GM18520 (cell line): ENCODE measurements around the gene POU2F3.

ENCODE experiments used
- ATAC-seq: cut with Tn5 transposase; IDR thresholded peaks from one replicate; pipeline ENCODE4 v1.9.1; 2021; ENCODE audit not compliant: unreplicated experiment

POU2F3 gene

DNA sequence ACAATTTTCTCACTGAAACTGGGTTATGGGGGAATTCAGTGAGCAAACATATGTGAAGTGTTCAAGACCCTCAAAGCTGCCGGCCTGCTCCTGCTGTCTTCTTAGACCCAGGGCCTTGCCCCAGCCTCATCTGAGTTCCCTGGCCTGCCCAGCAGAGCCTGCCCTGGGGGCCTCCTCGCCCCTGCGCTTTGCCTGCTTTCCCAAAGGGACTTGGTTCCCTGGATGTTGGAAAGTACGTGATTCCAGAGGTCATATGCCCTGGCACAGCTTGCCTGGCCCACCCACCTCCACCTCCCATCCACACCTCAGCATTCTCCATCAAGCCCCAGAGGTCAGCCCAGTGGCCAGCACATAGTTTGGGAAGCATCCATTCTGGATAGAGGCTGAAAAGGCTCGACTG, 13.7 kb upstream of the POU2F3 start:
- no peak for ATAC-seq

- no peak for ATAC-seq
These were observed 13.2 kb upstream of the POU2F3 start for GRCh38 chr11:120226714-120227113.

DNA sequence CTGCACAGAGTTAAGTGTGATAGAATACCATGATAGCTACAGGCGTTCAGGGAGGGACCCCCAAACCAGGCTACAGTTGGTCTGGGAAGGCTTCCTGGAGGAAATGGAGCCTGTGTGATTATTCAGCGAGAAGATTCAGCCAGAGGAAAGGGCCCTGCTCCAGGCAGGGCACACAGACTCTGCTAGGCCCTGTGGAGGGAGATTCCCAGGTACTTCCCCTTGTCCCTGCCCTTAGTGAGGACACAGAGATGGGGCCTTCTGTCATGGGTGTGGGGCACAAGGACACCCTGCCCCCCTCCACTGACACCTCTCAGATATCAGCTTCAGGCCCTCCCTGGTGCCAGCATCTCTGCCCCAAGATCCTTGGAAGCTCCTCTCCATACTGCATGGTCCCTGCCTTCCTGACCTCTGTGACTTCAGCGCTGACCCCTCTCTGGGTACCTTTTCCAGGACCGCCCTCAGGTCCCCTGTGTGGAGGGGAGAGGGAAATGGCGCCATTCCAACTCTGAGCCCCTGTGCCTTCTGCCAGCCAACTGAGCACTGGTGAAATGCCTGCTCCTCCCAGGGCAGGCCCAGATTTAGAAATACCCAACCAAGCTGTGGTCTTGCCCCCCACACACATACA, 12.6 kb upstream of the POU2F3 start:
- no peak for ATAC-seq

- ATAC-seq = no peak
These were observed 11.1 kb upstream of the POU2F3 start for GRCh38 chr11:120228794-120229384.

DNA sequence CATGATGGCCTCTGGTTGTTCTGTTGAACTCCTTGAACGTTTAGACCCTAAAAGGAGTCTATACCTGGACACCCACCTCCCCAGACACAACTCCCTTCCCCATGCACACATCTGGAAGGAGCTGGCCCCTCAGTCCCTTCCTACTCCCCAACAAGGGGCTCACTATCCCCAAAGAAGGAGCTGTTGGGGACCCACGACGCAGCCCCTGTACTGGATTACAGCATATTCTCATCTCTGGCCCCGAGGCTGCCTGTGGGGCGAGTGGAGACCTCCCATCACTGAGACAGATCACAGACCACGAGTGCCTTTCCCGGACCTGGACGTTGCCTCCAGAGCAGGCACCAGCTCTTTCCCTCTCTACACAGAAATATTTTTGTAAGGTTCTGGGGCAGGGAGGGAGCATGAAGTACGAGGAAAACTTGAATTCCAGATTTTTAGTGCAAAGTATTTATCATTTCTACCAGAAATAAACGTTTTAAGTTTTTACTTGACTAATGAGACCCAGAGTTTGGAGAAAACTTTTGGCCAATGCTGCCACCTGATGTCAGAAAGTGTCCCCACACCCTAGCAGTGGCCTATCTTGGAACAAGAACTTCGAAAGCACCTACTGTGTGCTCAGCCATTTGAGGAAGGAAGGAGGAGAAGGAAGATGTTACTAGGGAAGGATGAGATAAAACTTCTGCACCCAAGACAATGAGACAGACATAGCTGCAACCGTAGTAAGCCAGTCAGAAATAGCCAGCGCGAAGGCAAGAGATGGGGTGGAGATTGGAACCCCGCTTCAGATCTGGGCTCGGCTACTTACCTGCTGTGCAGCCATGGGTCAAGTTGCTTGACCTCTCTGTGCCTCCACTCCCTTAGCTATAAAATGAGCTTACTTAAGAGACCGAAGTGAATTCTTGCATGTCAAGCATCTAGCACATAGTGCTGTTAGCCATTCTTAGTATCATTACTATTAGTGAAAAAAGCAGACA, 10.2 kb upstream of the POU2F3 start:
- ATAC-seq = no peak

GRCh38 chr11:120230433-120231071, 9.4 kb upstream of the POU2F3 start:
- ATAC-seq = no peak

GRCh38 chr11:120231963-120232362, 8.0 kb upstream of the POU2F3 start:
- ATAC-seq = no peak

GRCh38 chr11:120233207-120233803, 6.6 kb upstream of the POU2F3 start:
- no peak for ATAC-seq

DNA sequence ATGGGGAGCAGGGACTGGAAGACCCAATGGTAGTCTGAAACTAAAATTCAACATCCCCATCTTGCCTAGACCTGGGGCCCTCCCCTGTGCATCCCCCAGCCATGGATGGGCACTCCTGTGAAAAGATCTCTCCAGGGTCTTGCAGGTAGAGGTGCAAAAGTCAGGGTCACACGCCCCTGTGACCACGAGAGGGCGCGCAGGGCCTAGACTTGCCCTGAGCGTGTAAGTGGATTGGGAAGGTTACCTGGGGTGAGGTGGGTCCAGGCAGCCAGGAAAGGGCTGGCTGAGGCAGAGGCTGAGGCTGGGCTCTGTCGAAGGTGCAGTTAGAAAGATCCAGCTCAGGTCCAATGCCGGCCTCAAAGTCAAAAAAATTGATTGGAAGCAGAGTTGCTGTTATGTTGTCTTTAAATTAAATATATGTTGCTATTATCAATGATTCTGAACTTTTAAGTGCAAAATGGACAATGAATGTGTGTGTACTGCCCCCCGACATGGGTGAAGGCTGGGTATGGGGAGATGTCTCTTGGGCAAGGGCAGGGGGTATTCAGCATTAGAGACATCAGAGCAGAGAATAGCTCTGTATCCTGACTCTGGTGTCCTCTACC, 4.8 kb upstream of the POU2F3 start:
- no peak for ATAC-seq

DNA sequence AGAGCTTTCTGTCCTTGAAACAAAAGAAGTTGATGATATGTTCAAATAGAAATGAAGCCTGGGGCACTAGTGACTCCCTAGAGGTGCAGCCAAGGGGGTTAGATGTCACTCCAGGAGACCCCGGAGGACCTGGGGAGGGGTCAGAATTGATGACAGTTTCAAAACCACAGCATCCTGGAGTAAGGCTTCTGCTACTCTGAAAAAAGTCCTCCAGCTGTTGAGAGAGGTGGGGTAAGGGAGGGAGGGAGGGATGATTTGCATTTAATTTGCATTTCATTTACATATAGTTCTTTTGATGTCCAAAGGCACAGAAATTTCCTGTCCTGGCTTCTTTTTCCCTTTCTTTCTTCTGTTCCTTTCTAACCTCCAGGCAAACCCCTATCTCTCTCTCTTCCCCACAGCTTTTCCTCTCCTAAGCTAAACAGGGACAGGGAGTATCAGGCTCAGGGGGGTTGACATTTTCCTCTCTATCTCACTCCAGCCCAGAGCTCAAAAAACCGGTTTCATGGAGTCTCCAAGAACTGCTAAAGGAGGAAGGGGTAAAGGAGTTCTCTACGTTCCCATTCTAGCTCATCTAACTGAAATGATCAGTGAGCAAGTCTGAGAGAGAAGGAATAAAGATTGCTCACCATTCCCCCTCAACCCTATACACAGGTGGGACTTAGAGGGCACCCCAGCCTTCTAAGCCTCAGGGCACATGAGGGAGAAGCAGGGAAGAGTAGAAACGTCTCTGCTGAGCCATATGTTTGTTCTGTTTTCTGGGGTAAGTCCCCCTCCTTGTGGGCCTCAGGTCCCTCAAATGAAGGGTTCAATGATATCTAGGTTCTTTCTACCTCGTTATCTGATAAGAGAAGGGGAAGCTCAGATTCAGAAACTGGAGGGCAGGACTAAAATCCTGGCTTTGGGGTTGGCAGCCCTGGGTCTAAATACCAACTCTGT, 3.5 kb upstream of the POU2F3 start:
- ATAC-seq = no peak

DNA sequence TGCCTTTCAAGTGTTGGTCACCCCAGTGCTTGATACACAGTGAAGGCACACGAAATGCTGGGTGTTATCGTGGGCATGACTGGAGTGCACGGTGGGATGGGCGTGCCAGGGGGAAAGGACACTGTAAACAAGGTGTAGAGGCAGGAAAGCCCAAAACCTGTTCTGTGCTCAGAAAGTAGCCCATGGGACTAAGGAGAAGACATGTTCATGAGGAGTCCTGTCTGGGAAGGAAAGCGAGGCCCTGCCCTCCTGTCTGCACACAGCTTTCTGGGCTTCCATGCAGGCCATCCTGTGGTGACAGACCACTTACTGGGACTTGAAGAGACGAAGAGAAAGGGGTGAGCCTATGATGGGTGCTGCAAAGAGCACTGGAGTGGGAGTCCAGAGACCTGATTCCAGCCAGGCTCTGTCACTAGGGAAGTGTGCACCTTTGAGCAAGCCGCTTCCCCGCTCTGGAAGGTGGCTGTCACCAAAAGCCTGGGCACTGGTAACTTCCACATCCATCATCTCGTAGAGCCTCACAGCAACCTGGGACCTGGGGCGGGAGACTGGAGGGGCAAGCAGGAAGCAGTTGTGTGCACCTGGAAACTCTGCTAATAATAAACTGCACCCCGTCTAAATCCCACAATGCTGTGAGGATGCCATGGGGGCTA, 846 bp upstream of the POU2F3 start:
- no peak for ATAC-seq

GRCh38 chr11:120240866-120241265, 926 bp downstream of the POU2F3 start:
- ATAC-seq = no peak

DNA sequence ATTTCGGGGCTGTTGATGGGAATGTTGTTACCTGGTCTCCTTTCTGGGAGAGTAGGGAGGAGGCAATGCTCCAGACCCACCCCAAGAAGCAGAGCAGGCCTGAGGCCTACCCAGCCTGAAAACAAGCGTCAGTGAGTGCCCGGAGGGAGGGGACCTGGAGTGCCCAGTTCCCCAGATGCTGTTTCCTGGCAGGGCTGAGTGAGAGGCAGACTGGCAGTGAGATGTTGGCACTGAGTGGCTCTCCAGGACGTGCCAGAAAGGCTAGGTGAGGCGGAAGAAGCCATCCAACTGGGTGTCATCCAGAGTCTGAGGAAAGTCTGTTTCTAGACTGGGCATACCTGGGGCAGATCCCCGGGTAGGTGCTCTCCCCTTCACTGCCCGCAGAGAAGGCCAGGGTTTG, 1.3 kb downstream of the POU2F3 start:
- ATAC-seq = no peak

DNA sequence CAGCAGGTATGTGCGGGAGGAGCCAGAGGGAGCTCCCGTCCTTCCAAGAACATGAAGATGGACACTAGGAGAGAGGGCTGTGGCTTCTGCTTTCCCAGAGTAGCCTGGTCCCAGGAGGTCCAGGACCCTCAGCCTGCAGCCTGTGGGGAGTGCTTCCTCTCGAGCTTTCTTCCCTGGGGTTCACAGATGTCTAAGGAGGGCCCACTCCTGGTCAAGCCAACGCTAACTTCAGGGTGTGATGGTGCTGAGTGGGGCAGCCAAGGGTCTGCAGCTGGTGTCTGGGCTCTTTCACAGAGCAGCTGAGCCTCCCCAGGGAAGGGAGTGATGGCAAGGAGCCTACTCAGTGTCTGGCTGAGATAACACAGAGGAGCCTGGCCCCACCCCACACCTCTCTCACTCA, 3.3 kb downstream of the POU2F3 start:
- ATAC-seq = no peak

DNA sequence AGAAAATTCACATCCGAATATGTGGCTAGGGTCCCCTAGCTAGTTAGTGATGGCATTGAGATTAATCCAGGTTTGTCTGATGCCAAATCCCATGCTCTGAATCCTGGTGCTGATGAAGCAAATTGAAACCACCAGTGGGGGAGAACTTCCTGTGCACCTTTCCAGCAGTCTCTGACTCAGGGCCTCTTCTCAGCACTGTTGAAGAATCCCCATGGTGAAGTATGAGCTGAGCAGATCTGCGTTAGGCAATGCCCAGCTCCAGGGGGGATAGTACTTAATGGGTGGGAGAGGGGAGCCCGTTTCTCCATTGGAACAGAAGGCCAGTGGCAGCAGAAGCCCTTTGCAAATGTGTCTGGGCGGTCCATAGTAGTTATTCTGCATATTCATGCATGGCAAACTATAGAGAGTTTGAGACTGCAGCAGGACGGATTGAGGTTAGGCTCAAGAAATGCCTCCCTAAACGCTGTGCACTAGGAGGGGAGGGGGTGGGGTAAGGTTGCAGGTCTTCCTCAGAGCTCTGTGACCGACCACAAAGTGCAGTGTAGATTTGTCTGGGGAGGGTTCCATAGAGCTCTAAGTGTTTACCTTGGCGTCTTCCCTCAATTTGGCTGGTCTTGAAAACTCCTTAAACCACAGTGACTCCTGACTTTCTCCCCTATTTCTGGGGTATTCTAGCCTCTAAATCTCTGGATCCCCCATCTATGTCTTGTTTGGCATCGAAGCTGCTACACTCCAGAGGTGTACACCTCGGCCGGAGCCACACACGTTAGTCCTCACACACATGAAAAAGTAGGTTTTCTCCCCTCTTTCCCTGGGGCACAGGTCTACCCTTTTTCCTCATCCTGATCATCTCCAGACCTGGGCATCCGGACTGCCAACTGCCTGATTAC, 4.8 kb downstream of the POU2F3 start:
- ATAC-seq = no peak

- no peak for ATAC-seq
These were observed 5.5 kb downstream of the POU2F3 start for GRCh38 chr11:120245434-120245833.

DNA sequence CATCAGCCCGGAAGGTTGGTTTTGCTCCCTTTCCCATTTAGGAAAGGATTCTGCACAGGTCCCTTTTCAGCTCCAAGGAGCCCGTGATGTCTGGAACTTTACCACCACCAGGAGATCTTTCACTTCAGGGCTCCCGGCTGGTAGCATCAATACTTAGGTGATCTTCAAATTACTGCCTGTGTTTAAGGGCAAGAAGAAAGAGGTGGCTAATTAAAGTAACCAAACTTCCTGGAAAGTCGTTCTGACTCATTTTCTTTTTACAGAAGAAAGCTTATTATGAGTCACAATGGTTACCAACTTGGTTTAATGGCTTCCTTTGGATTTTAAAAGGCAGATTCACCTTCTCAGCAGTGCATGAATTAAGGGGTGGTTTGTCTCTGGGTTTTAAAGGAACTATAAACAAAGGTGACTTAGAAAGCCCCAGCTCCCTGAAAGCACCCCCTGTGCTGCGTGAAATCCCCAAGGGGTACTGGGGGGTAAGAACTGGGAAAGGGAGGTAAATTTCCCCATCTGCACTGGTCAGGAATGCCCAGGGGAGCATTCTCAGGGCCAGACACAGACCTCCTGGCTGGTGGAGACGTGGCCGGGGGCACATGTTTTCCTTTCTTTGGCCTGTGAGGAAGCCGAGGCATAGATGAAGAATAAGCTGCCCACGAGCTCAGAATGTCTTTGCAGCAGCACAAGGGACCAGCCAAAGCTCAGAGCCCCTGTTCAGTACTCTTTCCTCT, 8.8 kb downstream of the POU2F3 start:
- ATAC-seq = peak; percentile 39
